Natural killer cell (primary cell): ENCODE measurements around the gene EIF4G2. TPM values are rescaled to one million over a fixed set of nuclear protein-coding genes. Genes with fewer than 3 reads are reported as not detected.
A peak's percentile ranks its signal among the peaks of the same experiment; 100 is the strongest.

Experiments used
- ATAC-seq, 3 donors: fragments of 150-1000 bp in 2 of 3; fragments of 200-7000 bp in 1 of 3; cut with Tn5 transposase; 1 replicate in 1 of 3; 2 replicates in 2 of 3; pipeline ENCODE4 v1.10.0; 2021; ENCODE audit warnings: mild to moderate bottlenecking in 2 of 3, moderate library complexity in 2 of 3
- DNase-seq, 2 donors: peaks; one replicate each; pipeline versions ENCODE4 v3.0.0 to v3.0.0-alpha.2; 2013 to 2021; ENCODE audit warnings: mixed read lengths in 1 of 2
- H3K27ac ChIP-seq: one replicate; pipeline ENCODE4 v1.5.1; 2013; ENCODE audit warnings: mild to moderate bottlenecking, low read length
- H3K27me3 ChIP-seq: one replicate; pipeline ENCODE4 v1.6.1; 2013; ENCODE audit warnings: low read length; ENCODE audit not compliant: control insufficient read depth, insufficient read depth
- H3K36me3 ChIP-seq: one replicate; pipeline ENCODE4 v1.6.1; 2013; ENCODE audit warnings: low read length; ENCODE audit not compliant: control insufficient read depth, insufficient read depth
- H3K4me1 ChIP-seq: one replicate; pipeline ENCODE4 v1.6.1; 2013; ENCODE audit warnings: low read length; ENCODE audit not compliant: control insufficient read depth, insufficient read depth
- H3K4me3 ChIP-seq: one replicate; pipeline ENCODE4 v1.5.1; 2013; ENCODE audit warnings: low read length
- H3K9me3 ChIP-seq: one replicate; pipeline ENCODE4 v1.6.1; 2013; ENCODE audit warnings: low read length; ENCODE audit not compliant: control insufficient read depth, insufficient read depth
- H3K27ac Mint-ChIP-seq, 2 donors: one replicate each; pipeline ENCODE4 v1.8.0; 2022; ENCODE audit warnings: mild to moderate bottlenecking in 2 of 2, mixed read lengths in 2 of 2, moderate library complexity in 1 of 2
- H3K27me3 Mint-ChIP-seq, 2 donors: one replicate each; pipeline ENCODE4 v1.8.0; 2022; ENCODE audit warnings: low read depth in 2 of 2, mixed read lengths in 2 of 2
- H3K36me3 Mint-ChIP-seq: one replicate; pipeline ENCODE4 v1.8.0; 2022; ENCODE audit warnings: mixed read lengths
- H3K4me1 Mint-ChIP-seq, 2 donors: one replicate each; pipeline ENCODE4 v1.8.0; 2022; ENCODE audit warnings: mixed read lengths in 2 of 2
- H3K4me3 Mint-ChIP-seq: one replicate; pipeline ENCODE4 v1.8.0; 2022; ENCODE audit warnings: mild to moderate bottlenecking, moderate library complexity, mixed read lengths
- H3K9me3 Mint-ChIP-seq, 2 donors: one replicate each; pipeline ENCODE4 v1.8.0; 2022; ENCODE audit warnings: mixed read lengths in 2 of 2
- WGBS: methylation state at CpG from one replicate; pipeline ENCODE4 v1.1.7; 2013; ENCODE audit warnings: missing lambda C conversion rate; ENCODE audit not compliant: insufficient coverage; 5-methylcytosine and 5-hydroxymethylcytosine counted together
- intact Hi-C: fragments of 100-400 bp; cut with micrococcal nuclease; formaldehyde crosslinking; loops from one replicate; pipeline ENCODE4 v1.14.2; 2022
- total RNA-seq, 4 donors: library from RNA; stranded (reverse); fragments of 120-200 nt in 1 of 4; gene quantifications; one replicate each; pipeline versions ENCODE4 v1.2.3 to v1.2.4, GENCODE V29; 2013 to 2022
- TF ChIP-seq, protein P1 (sequence below): fragments of 200-600 bp; IDR thresholded peaks from one replicate; pipeline ENCODE4 v1.8.0; 2022; ENCODE audit warnings: antibody characterized with exemption

Gene EIF4G2
- total RNA-seq, 3 donors from 2014 or later (not counting 1 experiment from before 2014, with no cell fraction given): 718 to 820 (median 751) TPM

DNA sequence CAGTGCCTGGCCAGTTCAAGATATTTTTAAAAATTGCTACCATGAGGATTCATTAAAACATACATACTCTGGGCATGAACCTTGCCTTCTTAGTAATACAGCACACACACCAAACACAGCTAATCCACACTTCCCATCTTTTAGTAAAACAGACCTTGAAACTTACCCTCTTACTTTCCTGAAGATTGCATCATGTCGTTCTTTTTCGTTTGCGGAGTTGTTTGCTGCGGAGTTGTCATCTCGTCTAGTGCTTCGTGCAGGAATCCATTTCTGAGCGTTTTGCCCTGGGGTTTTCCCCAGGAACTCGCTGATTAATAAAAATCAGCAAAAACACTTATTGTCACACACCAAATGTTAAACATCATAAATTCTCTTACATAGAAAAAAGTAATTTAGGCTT is 3.0 kb downstream of the EIF4G2 start:
- no peak overlapping the region for H3K4me3 ChIP-seq
- 82% methylated on average over 8 of the region's 8 CpGs for WGBS
- ATAC-seq (no peak), DNase-seq (no peak)
- H3K27ac Mint-ChIP-seq: peak overlapping the region; percentile 52 to 56
- H3K27ac ChIP-seq: no peak overlapping the region
- H3K27me3 ChIP-seq: no peaks in the 10 kb centered on the region
- no peaks in the 10 kb centered on the region for H3K27me3 Mint-ChIP-seq
- peaks cover 63% of the 10 kb centered on the region for H3K36me3 ChIP-seq
- H3K4me1 ChIP-seq: peaks cover 26% of the 10 kb centered on the region
- intact Hi-C loops: loop anchor here (5.0 to 10.0 kb wide), 2 partner anchors 129 to 1037 kb away; partner anchors contain the start of gene USP47
- H3K4me1 Mint-ChIP-seq: peaks cover 57 to 63% of the 10 kb centered on the region in 2 donors
- no peaks in the 10 kb centered on the region for H3K9me3 Mint-ChIP-seq
- TF ChIP-seq, protein P1, sequence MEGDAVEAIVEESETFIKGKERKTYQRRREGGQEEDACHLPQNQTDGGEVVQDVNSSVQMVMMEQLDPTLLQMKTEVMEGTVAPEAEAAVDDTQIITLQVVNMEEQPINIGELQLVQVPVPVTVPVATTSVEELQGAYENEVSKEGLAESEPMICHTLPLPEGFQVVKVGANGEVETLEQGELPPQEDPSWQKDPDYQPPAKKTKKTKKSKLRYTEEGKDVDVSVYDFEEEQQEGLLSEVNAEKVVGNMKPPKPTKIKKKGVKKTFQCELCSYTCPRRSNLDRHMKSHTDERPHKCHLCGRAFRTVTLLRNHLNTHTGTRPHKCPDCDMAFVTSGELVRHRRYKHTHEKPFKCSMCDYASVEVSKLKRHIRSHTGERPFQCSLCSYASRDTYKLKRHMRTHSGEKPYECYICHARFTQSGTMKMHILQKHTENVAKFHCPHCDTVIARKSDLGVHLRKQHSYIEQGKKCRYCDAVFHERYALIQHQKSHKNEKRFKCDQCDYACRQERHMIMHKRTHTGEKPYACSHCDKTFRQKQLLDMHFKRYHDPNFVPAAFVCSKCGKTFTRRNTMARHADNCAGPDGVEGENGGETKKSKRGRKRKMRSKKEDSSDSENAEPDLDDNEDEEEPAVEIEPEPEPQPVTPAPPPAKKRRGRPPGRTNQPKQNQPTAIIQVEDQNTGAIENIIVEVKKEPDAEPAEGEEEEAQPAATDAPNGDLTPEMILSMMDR: no peak
- H3K9me3 ChIP-seq: no peaks in the 10 kb centered on the region
- peak overlapping the region; percentile 10 for H3K4me3 Mint-ChIP-seq
- peaks cover 34% of the 10 kb centered on the region for H3K36me3 Mint-ChIP-seq

DNA sequence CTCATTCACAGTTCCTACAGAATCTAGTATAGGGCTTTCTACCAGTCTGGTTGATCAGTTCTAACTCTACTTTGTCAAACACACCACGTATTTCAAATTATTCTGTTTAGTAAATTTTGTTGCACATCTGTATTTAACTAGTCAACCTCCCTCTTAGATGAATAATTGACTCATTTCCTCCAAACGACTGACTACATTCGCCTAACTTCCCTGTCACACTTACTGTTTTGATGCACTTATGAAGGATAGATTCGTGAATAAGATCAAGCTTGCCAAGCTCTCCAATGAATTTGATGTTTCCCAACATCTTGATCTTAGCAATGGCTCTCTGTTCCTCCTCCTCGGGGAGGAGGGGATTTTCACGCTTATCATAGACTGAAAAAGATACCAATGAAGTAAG is 5.0 kb downstream of the EIF4G2 start:
- H3K27ac ChIP-seq: no peak overlapping the region
- ATAC-seq: no peak

DNA sequence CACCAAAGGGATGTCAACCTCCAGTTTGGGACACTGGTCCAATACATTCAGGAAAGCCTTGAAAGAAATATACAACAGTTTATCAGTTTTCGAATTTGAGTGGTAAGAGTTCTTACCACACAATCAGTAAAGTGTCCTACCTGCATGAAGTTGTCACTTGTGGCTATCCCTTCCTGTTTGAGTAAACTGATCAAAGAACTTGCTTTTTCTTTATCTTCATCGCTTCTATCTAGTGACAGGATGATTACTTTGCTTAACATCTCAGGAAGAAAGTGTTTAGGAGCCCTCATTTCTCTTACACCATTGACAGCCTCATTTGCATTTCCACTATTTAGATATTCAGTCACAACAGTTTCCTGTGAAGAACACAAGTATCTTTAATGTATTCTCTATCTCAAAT is 8.4 kb downstream of the EIF4G2 start:
- DNase-seq: peak in 1 of 2 donors; percentile 33
- Mint-ChIP-seq H3K4me1 (peaks cover 56 to 59% of the 10 kb centered on the region in 2 donors), H3K36me3 (peaks cover 68% of the 10 kb centered on the region), H3K4me3 (no peak overlapping the region), H3K27me3 (no peaks in the 10 kb centered on the region), H3K27ac (peak overlapping the region in 1 of 2 donors; percentile 27), H3K9me3 (no peaks in the 10 kb centered on the region)
- Histone ChIP-seq H3K4me3 (no peak overlapping the region), H3K4me1 (peaks cover 3% of the 10 kb centered on the region), H3K27me3 (no peaks in the 10 kb centered on the region), H3K27ac (no peak overlapping the region), H3K36me3 (peaks cover 93% of the 10 kb centered on the region), H3K9me3 (no peaks in the 10 kb centered on the region)
- 60% methylated on average over 2 of the region's 2 CpGs for WGBS
- TF ChIP-seq, protein P1: no peak
- intact Hi-C loops: loop anchor here (10.0 kb wide), 1 partner anchor 135 kb away; no protein-coding TSS in a partner anchor
- ATAC-seq: no peak

More for the DNA sequence above, 5.0 kb downstream of the EIF4G2 start:
- 68% methylated on average over 4 of the region's 6 CpGs for WGBS
- intact Hi-C loops: loop anchor here (10.0 kb wide), 1 partner anchor 131 kb away; no protein-coding TSS in a partner anchor
- Histone ChIP-seq H3K36me3 (peaks cover 83% of the 10 kb centered on the region), H3K9me3 (no peaks in the 10 kb centered on the region), H3K4me1 (peaks cover 20% of the 10 kb centered on the region), H3K4me3 (no peak overlapping the region), H3K27me3 (no peaks in the 10 kb centered on the region)
- no peak for DNase-seq
- H3K36me3 Mint-ChIP-seq: peaks cover 54% of the 10 kb centered on the region
- H3K9me3 Mint-ChIP-seq: no peaks in the 10 kb centered on the region
- peaks cover 60 to 68% of the 10 kb centered on the region in 2 donors for H3K4me1 Mint-ChIP-seq
- H3K4me3 Mint-ChIP-seq: no peak overlapping the region
- H3K27me3 Mint-ChIP-seq: no peaks in the 10 kb centered on the region
- H3K27ac Mint-ChIP-seq: peak overlapping the region; percentile 37 to 52
- TF ChIP-seq, protein P1: no peak
